GM23338 (cell line): ENCODE results near the gene NCR2.

ENCODE experiments used
- CREB1 ChIP-seq: fragments of 250-450 bp; sonication (Bioruptor Pico); IDR thresholded peaks from 2 replicates; pipeline ENCODE4 v1.5.0; 2020; ENCODE audit warnings: low read depth, mild to moderate bottlenecking, moderate library complexity
- CTCF ChIP-seq, 2 experiments: fragments of 200-600 bp in 1 of 2; sonication (generic) in 1 of 2; conservative IDR thresholded peaks; 2 replicates each; pipeline versions ENCODE4 v1.5.1 to v1.6.1; 2016 to 2017; ENCODE audit warnings: antibody characterized with exemption in 2 of 2, low read depth in 2 of 2, mild to moderate bottlenecking in 2 of 2, moderate library complexity in 1 of 2
- EZH2 ChIP-seq: fragments of 200-600 bp; sonication (generic); IDR thresholded peaks from one replicate; pipeline ENCODE4 v1.8.0; 2017; ENCODE audit warnings: antibody characterized with exemption, mild to moderate bottlenecking, low read depth; ENCODE audit not compliant: unreplicated experiment
- JUNB ChIP-seq: IDR thresholded peaks from one replicate; pipeline ENCODE4 v1.6.1; 2016; ENCODE audit warnings: antibody characterized with exemption; ENCODE audit not compliant: unreplicated experiment
- NANOG ChIP-seq: IDR thresholded peaks from 2 replicates; pipeline ENCODE4 v1.6.1; 2016; ENCODE audit warnings: antibody characterized with exemption, borderline replicate concordance
- POLR2AphosphoS5 ChIP-seq: IDR thresholded peaks from 2 replicates; pipeline ENCODE4 v1.6.1; 2016; ENCODE audit warnings: antibody characterized with exemption, low read depth
- STAT1 ChIP-seq: IDR thresholded peaks from one replicate; pipeline ENCODE4 v1.6.1; 2016; ENCODE audit warnings: antibody characterized with exemption; ENCODE audit not compliant: unreplicated experiment
- TF ChIP-seq, protein P1 (sequence below): IDR thresholded peaks from one replicate; pipeline ENCODE4 v1.6.1; 2018; ENCODE audit warnings: antibody characterized with exemption; ENCODE audit not compliant: unreplicated experiment
- TF ChIP-seq, protein P2 (sequence below): fragments of 250-450 bp; sonication (Bioruptor Pico); IDR thresholded peaks from 2 replicates; pipeline ENCODE4 v1.5.0; 2020; ENCODE audit warnings: mild to moderate bottlenecking, moderate library complexity

DNA sequence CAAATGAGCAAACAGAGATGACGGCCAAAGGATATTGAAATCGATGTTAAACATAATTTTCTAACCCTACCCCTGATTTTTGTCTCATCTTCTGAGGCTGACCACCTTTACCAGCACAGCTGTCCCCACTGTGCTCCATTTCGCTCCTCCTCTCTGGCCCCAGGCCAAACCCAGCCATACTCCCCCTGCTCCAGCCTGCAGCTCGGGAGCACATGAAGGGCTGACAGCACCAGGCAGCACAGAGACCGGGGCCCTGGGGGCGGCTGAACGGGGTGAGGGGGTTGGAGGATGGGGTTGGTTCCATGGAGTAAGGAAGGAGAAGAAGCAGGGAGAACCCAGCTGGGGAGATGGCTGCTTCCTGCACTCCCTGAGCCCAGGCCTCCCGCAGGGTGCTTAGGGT, 3.2 kb upstream of the NCR2 start:
- TF ChIP-seq CTCF (conservative IDR thresholded peaks at IDR 0.05; ENCODE audit: low read depth in 2 of 2) (no peak), EZH2 (no peak), NANOG (no peak), POLR2AphosphoS5 (no peak), JUNB (no peak), CREB1 (CRISPR knock-in tag) (no peak), STAT1 (no peak)
- TF ChIP-seq, protein P1, sequence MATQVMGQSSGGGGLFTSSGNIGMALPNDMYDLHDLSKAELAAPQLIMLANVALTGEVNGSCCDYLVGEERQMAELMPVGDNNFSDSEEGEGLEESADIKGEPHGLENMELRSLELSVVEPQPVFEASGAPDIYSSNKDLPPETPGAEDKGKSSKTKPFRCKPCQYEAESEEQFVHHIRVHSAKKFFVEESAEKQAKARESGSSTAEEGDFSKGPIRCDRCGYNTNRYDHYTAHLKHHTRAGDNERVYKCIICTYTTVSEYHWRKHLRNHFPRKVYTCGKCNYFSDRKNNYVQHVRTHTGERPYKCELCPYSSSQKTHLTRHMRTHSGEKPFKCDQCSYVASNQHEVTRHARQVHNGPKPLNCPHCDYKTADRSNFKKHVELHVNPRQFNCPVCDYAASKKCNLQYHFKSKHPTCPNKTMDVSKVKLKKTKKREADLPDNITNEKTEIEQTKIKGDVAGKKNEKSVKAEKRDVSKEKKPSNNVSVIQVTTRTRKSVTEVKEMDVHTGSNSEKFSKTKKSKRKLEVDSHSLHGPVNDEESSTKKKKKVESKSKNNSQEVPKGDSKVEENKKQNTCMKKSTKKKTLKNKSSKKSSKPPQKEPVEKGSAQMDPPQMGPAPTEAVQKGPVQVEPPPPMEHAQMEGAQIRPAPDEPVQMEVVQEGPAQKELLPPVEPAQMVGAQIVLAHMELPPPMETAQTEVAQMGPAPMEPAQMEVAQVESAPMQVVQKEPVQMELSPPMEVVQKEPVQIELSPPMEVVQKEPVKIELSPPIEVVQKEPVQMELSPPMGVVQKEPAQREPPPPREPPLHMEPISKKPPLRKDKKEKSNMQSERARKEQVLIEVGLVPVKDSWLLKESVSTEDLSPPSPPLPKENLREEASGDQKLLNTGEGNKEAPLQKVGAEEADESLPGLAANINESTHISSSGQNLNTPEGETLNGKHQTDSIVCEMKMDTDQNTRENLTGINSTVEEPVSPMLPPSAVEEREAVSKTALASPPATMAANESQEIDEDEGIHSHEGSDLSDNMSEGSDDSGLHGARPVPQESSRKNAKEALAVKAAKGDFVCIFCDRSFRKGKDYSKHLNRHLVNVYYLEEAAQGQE: no peak
- TF ChIP-seq, protein P2, sequence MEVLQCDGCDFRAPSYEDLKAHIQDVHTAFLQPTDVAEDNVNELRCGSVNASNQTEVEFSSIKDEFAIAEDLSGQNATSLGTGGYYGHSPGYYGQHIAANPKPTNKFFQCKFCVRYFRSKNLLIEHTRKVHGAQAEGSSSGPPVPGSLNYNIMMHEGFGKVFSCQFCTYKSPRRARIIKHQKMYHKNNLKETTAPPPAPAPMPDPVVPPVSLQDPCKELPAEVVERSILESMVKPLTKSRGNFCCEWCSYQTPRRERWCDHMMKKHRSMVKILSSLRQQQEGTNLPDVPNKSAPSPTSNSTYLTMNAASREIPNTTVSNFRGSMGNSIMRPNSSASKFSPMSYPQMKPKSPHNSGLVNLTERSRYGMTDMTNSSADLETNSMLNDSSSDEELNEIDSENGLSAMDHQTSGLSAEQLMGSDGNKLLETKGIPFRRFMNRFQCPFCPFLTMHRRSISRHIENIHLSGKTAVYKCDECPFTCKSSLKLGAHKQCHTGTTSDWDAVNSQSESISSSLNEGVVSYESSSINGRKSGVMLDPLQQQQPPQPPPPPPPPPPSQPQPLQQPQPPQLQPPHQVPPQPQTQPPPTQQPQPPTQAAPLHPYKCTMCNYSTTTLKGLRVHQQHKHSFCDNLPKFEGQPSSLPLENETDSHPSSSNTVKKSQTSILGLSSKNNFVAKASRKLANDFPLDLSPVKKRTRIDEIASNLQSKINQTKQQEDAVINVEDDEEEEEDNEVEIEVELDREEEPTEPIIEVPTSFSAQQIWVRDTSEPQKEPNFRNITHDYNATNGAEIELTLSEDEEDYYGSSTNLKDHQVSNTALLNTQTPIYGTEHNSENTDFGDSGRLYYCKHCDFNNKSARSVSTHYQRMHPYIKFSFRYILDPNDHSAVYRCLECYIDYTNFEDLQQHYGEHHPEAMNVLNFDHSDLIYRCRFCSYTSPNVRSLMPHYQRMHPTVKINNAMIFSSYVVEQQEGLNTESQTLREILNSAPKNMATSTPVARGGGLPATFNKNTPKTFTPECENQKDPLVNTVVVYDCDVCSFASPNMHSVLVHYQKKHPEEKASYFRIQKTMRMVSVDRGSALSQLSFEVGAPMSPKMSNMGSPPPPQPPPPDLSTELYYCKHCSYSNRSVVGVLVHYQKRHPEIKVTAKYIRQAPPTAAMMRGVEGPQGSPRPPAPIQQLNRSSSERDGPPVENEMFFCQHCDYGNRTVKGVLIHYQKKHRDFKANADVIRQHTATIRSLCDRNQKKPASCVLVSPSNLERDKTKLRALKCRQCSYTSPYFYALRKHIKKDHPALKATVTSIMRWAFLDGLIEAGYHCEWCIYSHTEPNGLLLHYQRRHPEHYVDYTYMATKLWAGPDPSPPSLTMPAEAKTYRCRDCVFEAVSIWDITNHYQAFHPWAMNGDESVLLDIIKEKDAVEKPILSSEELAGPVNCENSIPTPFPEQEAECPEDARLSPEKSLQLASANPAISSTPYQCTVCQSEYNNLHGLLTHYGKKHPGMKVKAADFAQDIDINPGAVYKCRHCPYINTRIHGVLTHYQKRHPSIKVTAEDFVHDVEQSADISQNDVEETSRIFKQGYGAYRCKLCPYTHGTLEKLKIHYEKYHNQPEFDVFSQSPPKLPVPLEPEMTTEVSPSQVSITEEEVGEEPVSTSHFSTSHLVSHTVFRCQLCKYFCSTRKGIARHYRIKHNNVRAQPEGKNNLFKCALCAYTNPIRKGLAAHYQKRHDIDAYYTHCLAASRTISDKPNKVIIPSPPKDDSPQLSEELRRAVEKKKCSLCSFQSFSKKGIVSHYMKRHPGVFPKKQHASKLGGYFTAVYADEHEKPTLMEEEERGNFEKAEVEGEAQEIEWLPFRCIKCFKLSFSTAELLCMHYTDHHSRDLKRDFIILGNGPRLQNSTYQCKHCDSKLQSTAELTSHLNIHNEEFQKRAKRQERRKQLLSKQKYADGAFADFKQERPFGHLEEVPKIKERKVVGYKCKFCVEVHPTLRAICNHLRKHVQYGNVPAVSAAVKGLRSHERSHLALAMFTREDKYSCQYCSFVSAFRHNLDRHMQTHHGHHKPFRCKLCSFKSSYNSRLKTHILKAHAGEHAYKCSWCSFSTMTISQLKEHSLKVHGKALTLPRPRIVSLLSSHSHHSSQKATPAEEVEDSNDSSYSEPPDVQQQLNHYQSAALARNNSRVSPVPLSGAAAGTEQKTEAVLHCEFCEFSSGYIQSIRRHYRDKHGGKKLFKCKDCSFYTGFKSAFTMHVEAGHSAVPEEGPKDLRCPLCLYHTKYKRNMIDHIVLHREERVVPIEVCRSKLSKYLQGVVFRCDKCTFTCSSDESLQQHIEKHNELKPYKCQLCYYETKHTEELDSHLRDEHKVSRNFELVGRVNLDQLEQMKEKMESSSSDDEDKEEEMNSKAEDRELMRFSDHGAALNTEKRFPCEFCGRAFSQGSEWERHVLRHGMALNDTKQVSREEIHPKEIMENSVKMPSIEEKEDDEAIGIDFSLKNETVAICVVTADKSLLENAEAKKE (CRISPR knock-in tag): no peak
